Brain microvascular endothelial cell (primary cell): ENCODE measurements around the gene TRAPPC14.

Experiments used
- DNase-seq: peaks from one replicate; pipeline ENCODE4 v3.0.0-alpha.2; 2020
- H3K27ac ChIP-seq: fragments of 250-450 bp; sonication (Bioruptor Pico); 2 replicates; pipeline ENCODE4 v1.5.1; 2020; ENCODE audit warnings: mild to moderate bottlenecking, moderate library complexity
- H3K27me3 ChIP-seq: fragments of 250-450 bp; sonication (Bioruptor Pico); replicated peaks from 2 replicates; pipeline ENCODE4 v1.5.1; 2020; ENCODE audit warnings: mild to moderate bottlenecking
- H3K36me3 ChIP-seq: fragments of 250-450 bp; sonication (Bioruptor Pico); replicated peaks from 2 replicates; pipeline ENCODE4 v1.5.1; 2020; ENCODE audit warnings: mild to moderate bottlenecking
- H3K4me3 ChIP-seq: 2 replicates; pipeline ENCODE4 v1.5.1; 2011; ENCODE audit warnings: low read depth, mild to moderate bottlenecking, control low read depth, low read length, moderate library complexity
- CTCF ChIP-seq: IDR thresholded peaks from 2 replicates; pipeline ENCODE4 v1.5.1; 2011; ENCODE audit warnings: low read depth, mild to moderate bottlenecking, moderate library complexity, low read length, control low read depth, inconsistent platforms; ENCODE audit errors: missing control alignments
- in situ Hi-C: cut with HindIII; loops from 2 replicates; pipeline ENCODE4 v1.10.0; 2017; ENCODE audit warnings: low sequenced_read_pairs, low pct_ligation_motif_present

The TRAPPC14 gene

DNA sequence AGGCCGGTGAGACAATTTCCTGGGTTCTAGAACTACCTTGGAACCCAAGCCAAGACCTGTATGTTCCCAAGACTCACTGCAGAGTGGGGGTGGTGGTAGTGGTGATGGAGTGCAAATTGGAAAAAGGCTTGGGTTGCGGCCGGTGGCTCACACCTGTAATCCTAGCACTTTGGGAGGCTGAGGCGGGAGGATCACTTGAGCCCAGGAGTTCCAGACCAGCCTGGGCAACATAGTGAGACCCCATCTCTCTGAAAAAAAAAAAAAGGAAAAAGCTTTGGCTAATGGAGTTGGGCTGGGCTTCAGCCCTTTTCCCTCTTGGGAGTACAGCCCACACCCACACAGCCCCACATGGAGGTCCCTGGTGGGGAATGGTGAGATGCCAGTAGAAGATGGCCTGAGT is 53.0 kb downstream of the TRAPPC14 start:
- in situ Hi-C loops = no loop called here
- TF ChIP-seq CTCF = no peak
- H3K27me3 ChIP-seq = no peaks in the 10 kb centered on the region
- no peak overlapping the region for H3K27ac ChIP-seq
- peaks cover 21% of the 10 kb centered on the region for H3K36me3 ChIP-seq
- DNase-seq = no peak
- no peak overlapping the region for H3K4me3 ChIP-seq
